Measurements from ENCODE around the gene NUP210L.
"Not testable (repeated sequence)": the region's sequence is repeated elsewhere in the genome, so short reads cannot be mapped to it uniquely, and the experiment has no call there.

Gene NUP210L

GRCh38 chr1:154012129-154012528 lies 142.7 kb downstream of the NUP210L start:
- no peak for DNase-seq (ENCODE audit: low read depth)
- TF ChIP-seq, protein P1, sequence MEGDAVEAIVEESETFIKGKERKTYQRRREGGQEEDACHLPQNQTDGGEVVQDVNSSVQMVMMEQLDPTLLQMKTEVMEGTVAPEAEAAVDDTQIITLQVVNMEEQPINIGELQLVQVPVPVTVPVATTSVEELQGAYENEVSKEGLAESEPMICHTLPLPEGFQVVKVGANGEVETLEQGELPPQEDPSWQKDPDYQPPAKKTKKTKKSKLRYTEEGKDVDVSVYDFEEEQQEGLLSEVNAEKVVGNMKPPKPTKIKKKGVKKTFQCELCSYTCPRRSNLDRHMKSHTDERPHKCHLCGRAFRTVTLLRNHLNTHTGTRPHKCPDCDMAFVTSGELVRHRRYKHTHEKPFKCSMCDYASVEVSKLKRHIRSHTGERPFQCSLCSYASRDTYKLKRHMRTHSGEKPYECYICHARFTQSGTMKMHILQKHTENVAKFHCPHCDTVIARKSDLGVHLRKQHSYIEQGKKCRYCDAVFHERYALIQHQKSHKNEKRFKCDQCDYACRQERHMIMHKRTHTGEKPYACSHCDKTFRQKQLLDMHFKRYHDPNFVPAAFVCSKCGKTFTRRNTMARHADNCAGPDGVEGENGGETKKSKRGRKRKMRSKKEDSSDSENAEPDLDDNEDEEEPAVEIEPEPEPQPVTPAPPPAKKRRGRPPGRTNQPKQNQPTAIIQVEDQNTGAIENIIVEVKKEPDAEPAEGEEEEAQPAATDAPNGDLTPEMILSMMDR (IDR thresholded peaks at IDR 0.05; ENCODE audit: low read depth, low read length, missing control alignments), result no peak
- no peak overlapping the region for H3K4me3 ChIP-seq (ENCODE audit: low read depth, low read length)
- in situ Hi-C loops (cut with HindIII; ENCODE audit: low sequenced_read_pairs), result no loop called here

DNA sequence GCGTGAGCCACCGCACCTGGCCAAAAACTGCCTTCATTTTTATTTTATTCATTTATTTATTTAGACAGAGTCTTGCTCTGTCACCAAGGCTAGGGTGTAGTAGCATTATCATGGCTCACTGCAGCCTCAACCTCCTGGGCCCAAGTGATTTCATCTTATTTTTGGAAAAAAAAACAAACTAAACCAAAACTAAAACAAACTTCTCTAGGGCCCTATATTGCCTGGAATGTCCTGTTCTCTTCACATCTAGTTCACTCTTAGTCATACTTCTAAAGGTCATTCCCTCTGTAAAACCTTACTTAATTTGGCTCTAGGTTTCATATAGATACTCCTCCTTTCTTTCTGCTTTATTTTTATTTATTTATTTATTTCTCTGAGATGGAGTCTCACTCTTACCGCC lies 148.7 kb downstream of the NUP210L start:
- no peak for DNase-seq (ENCODE audit: low read depth)
- TF ChIP-seq, protein P1 (IDR thresholded peaks at IDR 0.05; ENCODE audit: low read depth, low read length, missing control alignments), result no peak
- in situ Hi-C loops (cut with HindIII; ENCODE audit: low sequenced_read_pairs), result no loop called here
- no peak overlapping the region for H3K4me3 ChIP-seq (ENCODE audit: low read depth, low read length)

GRCh38 chr1:154000420-154000819 lies 154.5 kb downstream of the NUP210L start:
- no peak overlapping the region for H3K4me3 ChIP-seq (ENCODE audit: low read depth, low read length)
- in situ Hi-C loops (cut with HindIII; ENCODE audit: low sequenced_read_pairs), result no loop called here
- DNase-seq (ENCODE audit: low read depth), result no peak
- TF ChIP-seq, protein P1 (IDR thresholded peaks at IDR 0.05; ENCODE audit: low read depth, low read length, missing control alignments), result no peak

- DNase-seq (ENCODE audit: low read depth); H3K4me3 ChIP-seq (ENCODE audit: low read depth, low read length); in situ Hi-C loops (cut with HindIII; ENCODE audit: low sequenced_read_pairs): not testable (repeated sequence)
These were observed 158.0 kb downstream of the NUP210L start for GRCh38 chr1:153996882-153997281.

- TF ChIP-seq, protein P1 (IDR thresholded peaks at IDR 0.05; ENCODE audit: low read depth, low read length, missing control alignments), result no peak
- H3K4me3 ChIP-seq (ENCODE audit: low read depth, low read length), result no peak overlapping the region
- in situ Hi-C loops (cut with HindIII; ENCODE audit: low sequenced_read_pairs), result no loop called here
- DNase-seq (ENCODE audit: low read depth), result no peak
These were observed 159.2 kb downstream of the NUP210L start for GRCh38 chr1:153995640-153996039.

DNA sequence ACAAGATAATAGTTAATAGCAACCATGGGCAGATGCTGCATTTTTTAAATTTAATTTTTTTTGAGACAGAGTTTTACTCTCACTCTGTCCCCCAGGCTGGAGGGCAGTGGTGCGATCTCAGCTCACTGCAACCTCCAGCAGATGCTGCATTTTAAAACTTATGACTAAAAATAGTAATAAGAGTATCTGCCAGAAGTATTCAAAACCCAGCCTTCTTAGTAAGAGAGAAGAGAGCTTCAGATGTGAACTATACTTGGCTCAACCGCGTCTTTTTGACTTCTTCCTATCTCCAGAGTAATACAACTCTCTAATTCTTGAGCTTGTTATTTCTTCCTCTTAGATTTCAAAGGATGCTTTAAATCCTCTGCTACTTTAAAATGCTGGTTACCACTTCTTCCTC lies 159.7 kb downstream of the NUP210L start:
- H3K4me3 ChIP-seq (ENCODE audit: low read depth, low read length), result no peak overlapping the region
- TF ChIP-seq, protein P1 (IDR thresholded peaks at IDR 0.05; ENCODE audit: low read depth, low read length, missing control alignments), result no peak

GRCh38 chr1:153991806-153992205 lies 163.1 kb downstream of the NUP210L start:
- H3K4me3 ChIP-seq (ENCODE audit: low read depth, low read length), result peak overlapping the region; percentile 85
- TF ChIP-seq, protein P1 (IDR thresholded peaks at IDR 0.05; ENCODE audit: low read depth, low read length, missing control alignments), result no peak
- in situ Hi-C loops (cut with HindIII; ENCODE audit: low sequenced_read_pairs), result no loop called here
- no peak for DNase-seq (ENCODE audit: low read depth)

More for the DNA sequence above, 159.7 kb downstream of the NUP210L start:
- no peak for DNase-seq (ENCODE audit: low read depth)
- in situ Hi-C loops (cut with HindIII; ENCODE audit: low sequenced_read_pairs), result no loop called here
